HEK293T (cell line): ENCODE data around the gene MYO7A.

Source experiments
- CTCF ChIA-PET: fragments of 350-600 bp; formaldehyde crosslinking; extraction: SDS; loops from one replicate; lab custom pipeline; 2021; ENCODE audit warnings: antibody characterized with exemption, inconsistent platforms; lab: Yijun Ruan, JAX
- POLR2A ChIA-PET: fragments of 350-600 bp; formaldehyde crosslinking; extraction: SDS; loops from one replicate; lab custom pipeline; 2020; ENCODE audit warnings: antibody characterized with exemption, inconsistent platforms; lab: Yijun Ruan, JAX
- DNase-seq: peaks from one replicate; pipeline ENCODE4 v3.0.0; 2012; ENCODE audit warnings: mixed read lengths; ENCODE audit errors: extremely low spot score
- ARNT ChIP-seq: fragments of 450-650 bp; IDR thresholded peaks from 2 replicates; pipeline ENCODE4 v1.6.1; 2017; ENCODE audit warnings: mild to moderate bottlenecking
- BHLHE40 ChIP-seq: fragments of 450-650 bp; IDR thresholded peaks from 2 replicates; pipeline ENCODE4 v1.6.1; 2016; ENCODE audit warnings: mild to moderate bottlenecking, moderate library complexity, borderline replicate concordance
- CTBP1 ChIP-seq: fragments of 450-650 bp; IDR thresholded peaks from 2 replicates; pipeline ENCODE4 v1.6.1; 2016; ENCODE audit warnings: borderline replicate concordance
- ELF4 ChIP-seq: fragments of 450-650 bp; IDR thresholded peaks from 2 replicates; pipeline ENCODE4 v1.6.1; 2017; ENCODE audit warnings: antibody characterized with exemption
- FOXA1 ChIP-seq: fragments of 450-650 bp; IDR thresholded peaks from 2 replicates; pipeline ENCODE4 v1.6.1; 2016; ENCODE audit warnings: mild to moderate bottlenecking
- FOXK2 ChIP-seq: fragments of 450-650 bp; IDR thresholded peaks from 2 replicates; pipeline ENCODE4 v1.6.1; 2016; ENCODE audit warnings: mild to moderate bottlenecking
- FOXM1 ChIP-seq: fragments of 450-650 bp; IDR thresholded peaks from 2 replicates; pipeline ENCODE4 v1.6.1; 2017; ENCODE audit warnings: mild to moderate bottlenecking, borderline replicate concordance
- HDGF ChIP-seq: fragments of 450-650 bp; IDR thresholded peaks from 2 replicates; pipeline ENCODE4 v1.6.1; 2017; ENCODE audit warnings: antibody characterized with exemption, borderline replicate concordance
- L3MBTL2 ChIP-seq: fragments of 450-650 bp; conservative IDR thresholded peaks from 2 replicates; pipeline ENCODE4 v1.6.1; 2016; ENCODE audit warnings: mild to moderate bottlenecking
- LEF1 ChIP-seq: fragments of 450-650 bp; IDR thresholded peaks from 2 replicates; pipeline ENCODE4 v1.6.1; 2017; ENCODE audit warnings: mild to moderate bottlenecking, borderline replicate concordance
- NFRKB ChIP-seq: fragments of 450-650 bp; IDR thresholded peaks from 2 replicates; pipeline ENCODE4 v1.6.1; 2016; ENCODE audit warnings: mild to moderate bottlenecking, moderate library complexity
- SP1 ChIP-seq: fragments of 450-650 bp; IDR thresholded peaks from 2 replicates; pipeline ENCODE4 v1.6.1; 2017
- SUZ12 ChIP-seq: fragments of 450-650 bp; IDR thresholded peaks from 2 replicates; pipeline ENCODE4 v1.6.1; 2016; ENCODE audit warnings: mild to moderate bottlenecking
- TARDBP ChIP-seq: fragments of 450-650 bp; IDR thresholded peaks from 2 replicates; pipeline ENCODE4 v1.6.1; 2016
- ZNF384 ChIP-seq: fragments of 450-650 bp; IDR thresholded peaks from 2 replicates; pipeline ENCODE4 v1.6.1; 2016
- TF ChIP-seq, protein P1 (sequence below): fragments of 450-650 bp; IDR thresholded peaks from 2 replicates; pipeline ENCODE4 v1.6.1; 2016

MYO7A gene

GRCh38 chr11:77188633-77189491, 60.8 kb downstream of the MYO7A start:
- ChIA-PET POLR2A (interaction anchor here (0.6 kb wide), 1 partner anchor 283 kb away, joined by 3 read pairs; no protein-coding TSS in a partner anchor), CTCF (interaction anchor here (1.0 to 3.4 kb wide), 3 partner anchors 15 to 360 kb away, joined by 4 to 24 read pairs (median 5); partner anchors contain the start of gene MYO7A)
- DNase-seq: no peak
- no peak for TF ChIP-seq HDGF
- TF ChIP-seq ARNT: no peak
- TF ChIP-seq FOXM1: no peak
- TF ChIP-seq ELF4: no peak
- TF ChIP-seq, protein P1, sequence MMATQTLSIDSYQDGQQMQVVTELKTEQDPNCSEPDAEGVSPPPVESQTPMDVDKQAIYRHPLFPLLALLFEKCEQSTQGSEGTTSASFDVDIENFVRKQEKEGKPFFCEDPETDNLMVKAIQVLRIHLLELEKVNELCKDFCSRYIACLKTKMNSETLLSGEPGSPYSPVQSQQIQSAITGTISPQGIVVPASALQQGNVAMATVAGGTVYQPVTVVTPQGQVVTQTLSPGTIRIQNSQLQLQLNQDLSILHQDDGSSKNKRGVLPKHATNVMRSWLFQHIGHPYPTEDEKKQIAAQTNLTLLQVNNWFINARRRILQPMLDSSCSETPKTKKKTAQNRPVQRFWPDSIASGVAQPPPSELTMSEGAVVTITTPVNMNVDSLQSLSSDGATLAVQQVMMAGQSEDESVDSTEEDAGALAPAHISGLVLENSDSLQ: no peak
- no peak for TF ChIP-seq NFRKB
- no peak for TF ChIP-seq L3MBTL2
- TF ChIP-seq LEF1: no peak
- TF ChIP-seq SP1: no peak
- no peak for TF ChIP-seq ZNF384
- no peak for TF ChIP-seq BHLHE40
- no peak for TF ChIP-seq TARDBP
- no peak for TF ChIP-seq FOXK2
- TF ChIP-seq CTBP1: no peak
- no peak for TF ChIP-seq SUZ12
- TF ChIP-seq FOXA1: no peak

GRCh38 chr11:77189588-77190210, 61.7 kb downstream of the MYO7A start:
- CTCF ChIA-PET: interaction anchor here (3.4 kb wide), 1 partner anchor 62 kb away, joined by 24 read pairs; the partner anchor contains the start of gene MYO7A
- no peak for DNase-seq
- no peak for TF ChIP-seq ARNT
- no peak for TF ChIP-seq L3MBTL2
- no peak for TF ChIP-seq HDGF
- no peak for TF ChIP-seq SP1
- no peak for TF ChIP-seq SUZ12
- no peak for TF ChIP-seq ELF4
- TF ChIP-seq NFRKB: no peak
- no peak for TF ChIP-seq FOXK2
- TF ChIP-seq FOXA1: no peak
- TF ChIP-seq, protein P1: no peak
- no peak for TF ChIP-seq TARDBP
- no peak for TF ChIP-seq LEF1
- no peak for TF ChIP-seq BHLHE40
- POLR2A ChIA-PET: interaction anchor here (0.6 kb wide), 1 partner anchor 282 kb away, joined by 3 read pairs; no protein-coding TSS in a partner anchor

DNA sequence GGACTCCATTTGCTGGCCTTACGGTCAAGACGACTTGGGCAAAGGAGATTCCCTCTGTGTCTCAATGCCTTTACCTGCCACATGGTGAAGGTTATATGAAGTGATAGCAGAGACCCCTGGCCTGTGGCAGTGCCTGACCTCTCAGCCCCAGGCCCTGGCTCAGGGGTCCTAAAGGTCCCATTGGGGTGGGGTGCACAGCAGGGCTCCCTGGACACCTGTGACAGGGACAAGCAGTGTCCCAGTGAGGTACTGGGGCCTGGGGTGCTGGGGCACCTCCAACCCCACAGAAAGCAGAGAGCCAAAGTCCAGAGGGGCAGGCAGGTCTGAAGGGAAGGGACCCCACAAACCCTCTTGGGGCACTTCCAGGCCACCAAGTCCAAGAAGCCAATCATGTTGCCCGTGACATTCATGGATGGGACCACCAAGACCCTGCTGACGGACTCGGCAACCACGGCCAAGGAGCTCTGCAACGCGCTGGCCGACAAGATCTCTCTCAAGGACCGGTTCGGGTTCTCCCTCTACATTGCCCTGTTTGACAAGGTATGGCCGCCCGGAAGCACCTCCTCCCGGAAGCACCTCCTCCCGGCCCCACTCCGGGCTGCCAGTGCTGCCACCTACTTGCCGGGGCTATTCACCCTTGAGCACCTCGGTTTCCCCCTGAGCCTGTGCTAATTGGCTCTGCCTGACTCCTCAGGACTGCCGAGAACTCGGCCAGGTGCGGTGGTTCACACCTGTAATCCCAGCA, 62.5 kb downstream of the MYO7A start:
- POLR2A ChIA-PET: no interaction called here
- CTCF ChIA-PET: interaction anchor here (3.4 kb wide), 1 partner anchor 63 kb away, joined by 24 read pairs; the partner anchor contains the start of gene MYO7A
- TF ChIP-seq TARDBP (no peak), FOXK2 (no peak), ELF4 (no peak), BHLHE40 (no peak), SP1 (no peak), CTBP1 (no peak), LEF1 (no peak), L3MBTL2 (no peak), ZNF384 (no peak), NFRKB (no peak), SUZ12 (no peak), FOXM1 (no peak), ARNT (no peak), HDGF (no peak), FOXA1 (no peak)
- TF ChIP-seq, protein P1: no peak
- no peak for DNase-seq

GRCh38 chr11:77191429-77191822, 63.4 kb downstream of the MYO7A start:
- TF ChIP-seq, protein P1: no peak
- TF ChIP-seq SP1 (no peak), LEF1 (no peak), FOXM1 (no peak), TARDBP (no peak), SUZ12 (no peak), ELF4 (no peak), L3MBTL2 (no peak), CTBP1 (no peak), ZNF384 (no peak), HDGF (no peak), FOXK2 (no peak), FOXA1 (no peak), ARNT (no peak), BHLHE40 (no peak), NFRKB (no peak)
- ChIA-PET CTCF (no interaction called here), POLR2A (no interaction called here)
- DNase-seq: peak; percentile 17
